SU-DHL-6 (cell line): Measurements from ENCODE around the gene KLHL10.

Experiments
- H2AFZ ChIP-seq: fragments of 200-600 bp; sonication (generic); 2 replicates; pipeline ENCODE4 v1.6.1; 2014; ENCODE audit warnings: low read depth, mild to moderate bottlenecking, moderate library complexity, mixed read lengths, antibody characterized with exemption, low read length; ENCODE audit not compliant: severe bottlenecking
- H3F3A ChIP-seq: fragments of 200-600 bp; shearing (Covaris generic); 2 replicates; pipeline ENCODE4 v1.6.0; 2016; ENCODE audit warnings: antibody characterized with exemption, mild to moderate bottlenecking; ENCODE audit not compliant: insufficient read depth
- H3K27ac ChIP-seq: fragments of 200-600 bp; sonication (generic); 2 replicates; pipeline ENCODE4 v1.5.1; 2016; ENCODE audit warnings: low read depth, mild to moderate bottlenecking, low read length, moderate library complexity, mixed read lengths
- H3K27me3 ChIP-seq: fragments of 200-600 bp; sonication (generic), shearing (Covaris generic); 2 replicates; pipeline ENCODE4 v1.6.0; 2014; ENCODE audit warnings: mild to moderate bottlenecking, low read length
- H3K36me3 ChIP-seq: fragments of 200-600 bp; sonication (generic); 2 replicates; pipeline ENCODE4 v1.6.1; 2014; ENCODE audit warnings: mild to moderate bottlenecking, low read length, mixed read lengths
- H3K4me2 ChIP-seq: fragments of 300-600, 200-600 bp; shearing (Covaris generic), sonication (generic); 2 replicates; pipeline ENCODE4 v1.6.0; 2014; ENCODE audit warnings: low read length, low read depth, mild to moderate bottlenecking; ENCODE audit not compliant: poor library complexity, severe bottlenecking
- H3K4me3 ChIP-seq: fragments of 200-600 bp; sonication (generic); 2 replicates; pipeline ENCODE4 v1.5.1; 2014; ENCODE audit warnings: antibody characterized with exemption, low read length, mild to moderate bottlenecking, mixed read lengths; ENCODE audit not compliant: insufficient read depth, poor library complexity, severe bottlenecking
- H3K79me2 ChIP-seq: fragments of 200-600 bp; sonication (generic); 2 replicates; pipeline ENCODE4 v1.6.1; 2014; ENCODE audit warnings: mild to moderate bottlenecking, low read length, moderate library complexity; ENCODE audit not compliant: insufficient read depth
- H3K9ac ChIP-seq: fragments of 200-600 bp; sonication (generic); 2 replicates; pipeline ENCODE4 v1.7.0; 2014; ENCODE audit warnings: mild to moderate bottlenecking, low read length
- H3K9me2 ChIP-seq: fragments of 200-600 bp; sonication (generic); replicated peaks from 2 replicates; pipeline ENCODE4 v1.6.1; 2014; ENCODE audit warnings: low read length; ENCODE audit not compliant: insufficient read depth
- H3K9me3 ChIP-seq: fragments of 200-600 bp; sonication (generic); 2 replicates; pipeline ENCODE4 v1.6.1; 2014; ENCODE audit warnings: low read length, mixed read lengths; ENCODE audit not compliant: insufficient read depth
- H4K20me1 ChIP-seq: fragments of 200-600 bp; sonication (generic); 2 replicates; pipeline ENCODE4 v1.6.1; 2014; ENCODE audit warnings: low read depth, mild to moderate bottlenecking, antibody characterized with exemption, low read length, moderate library complexity, mixed read lengths
- EZH2phosphoT487 ChIP-seq: fragments of 200-600 bp; sonication (generic), shearing (Covaris generic); conservative IDR thresholded peaks from 2 replicates; pipeline ENCODE4 v1.6.1; 2018; ENCODE audit warnings: mild to moderate bottlenecking, antibody characterized with exemption, low read length, moderate library complexity, mixed read lengths
- TF ChIP-seq, protein P1 (sequence below): fragments of 200-600 bp; sonication (generic); IDR thresholded peaks from one replicate; pipeline ENCODE4 v1.5.1; 2017; ENCODE audit warnings: antibody characterized with exemption, mild to moderate bottlenecking, low read length, moderate library complexity; ENCODE audit not compliant: insufficient read depth, poor library complexity, severe bottlenecking

The KLHL10 gene

DNA sequence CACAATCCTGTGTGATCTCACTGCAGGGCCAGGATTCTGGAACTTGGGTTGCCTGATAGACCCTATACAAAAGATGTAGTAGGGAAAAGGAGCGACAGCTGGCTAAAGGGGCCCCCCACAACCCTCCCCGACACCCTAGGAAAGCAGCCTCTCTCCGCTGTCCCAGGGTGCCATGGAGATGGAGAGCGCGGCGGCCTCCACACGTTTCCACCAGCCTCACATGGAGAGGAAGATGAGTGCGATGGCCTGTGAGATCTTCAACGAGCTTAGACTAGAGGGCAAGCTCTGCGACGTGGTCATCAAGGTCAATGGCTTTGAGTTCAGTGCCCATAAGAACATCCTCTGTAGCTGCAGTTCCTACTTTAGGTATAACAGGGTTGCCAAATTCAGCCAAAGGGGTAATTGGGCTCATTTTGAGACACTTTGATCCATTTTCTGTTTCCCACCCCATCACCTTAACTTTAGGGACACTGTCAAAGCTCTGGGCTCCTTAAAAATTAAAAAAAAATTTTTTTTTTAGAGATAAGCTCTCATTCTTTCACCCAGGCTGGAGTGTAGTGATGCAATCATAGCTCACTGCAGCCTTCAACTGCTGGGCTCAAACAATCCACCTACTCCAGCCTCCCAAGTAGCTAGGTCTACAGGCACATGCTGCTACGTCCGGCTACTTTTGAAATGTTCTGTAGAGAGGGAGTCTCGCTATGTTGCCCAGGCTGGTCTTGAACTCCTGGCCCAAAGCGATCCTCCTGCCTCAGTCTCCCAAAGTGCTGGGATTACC lies at the start of gene KLHL10:
Gene KLHL10 (plus strand): TSS at position 65 of the 778 bp plus-strand sequence. CDS start 108 bp downstream, at position 173.
- Histone ChIP-seq H4K20me1 (no peaks in the 10 kb centered on the region), H3K36me3 (no peaks in the 10 kb centered on the region), H3K4me2 (peak within 1 kb of the TSS; percentile 65), H3K9me2 (no peaks in the 10 kb centered on the region), H3K27me3 (no peaks in the 10 kb centered on the region), H3K79me2 (peaks cover 5% of the 10 kb centered on the region; the same call in 1 of the 2 replicates), H3K9ac (peak within 1 kb of the TSS; percentile 83; the same call in 1 of the 2 replicates), H3F3A (no peaks in the 10 kb centered on the region), H3K9me3 (no peaks in the 10 kb centered on the region), H3K27ac (no peak within 1 kb of the TSS), H2AFZ (peak within 1 kb of the TSS; percentile 94), H3K4me3 (no peak within 1 kb of the TSS)
- TF ChIP-seq, protein P1, sequence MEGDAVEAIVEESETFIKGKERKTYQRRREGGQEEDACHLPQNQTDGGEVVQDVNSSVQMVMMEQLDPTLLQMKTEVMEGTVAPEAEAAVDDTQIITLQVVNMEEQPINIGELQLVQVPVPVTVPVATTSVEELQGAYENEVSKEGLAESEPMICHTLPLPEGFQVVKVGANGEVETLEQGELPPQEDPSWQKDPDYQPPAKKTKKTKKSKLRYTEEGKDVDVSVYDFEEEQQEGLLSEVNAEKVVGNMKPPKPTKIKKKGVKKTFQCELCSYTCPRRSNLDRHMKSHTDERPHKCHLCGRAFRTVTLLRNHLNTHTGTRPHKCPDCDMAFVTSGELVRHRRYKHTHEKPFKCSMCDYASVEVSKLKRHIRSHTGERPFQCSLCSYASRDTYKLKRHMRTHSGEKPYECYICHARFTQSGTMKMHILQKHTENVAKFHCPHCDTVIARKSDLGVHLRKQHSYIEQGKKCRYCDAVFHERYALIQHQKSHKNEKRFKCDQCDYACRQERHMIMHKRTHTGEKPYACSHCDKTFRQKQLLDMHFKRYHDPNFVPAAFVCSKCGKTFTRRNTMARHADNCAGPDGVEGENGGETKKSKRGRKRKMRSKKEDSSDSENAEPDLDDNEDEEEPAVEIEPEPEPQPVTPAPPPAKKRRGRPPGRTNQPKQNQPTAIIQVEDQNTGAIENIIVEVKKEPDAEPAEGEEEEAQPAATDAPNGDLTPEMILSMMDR, result no peak
- TF ChIP-seq EZH2phosphoT487, result no peak

DNA sequence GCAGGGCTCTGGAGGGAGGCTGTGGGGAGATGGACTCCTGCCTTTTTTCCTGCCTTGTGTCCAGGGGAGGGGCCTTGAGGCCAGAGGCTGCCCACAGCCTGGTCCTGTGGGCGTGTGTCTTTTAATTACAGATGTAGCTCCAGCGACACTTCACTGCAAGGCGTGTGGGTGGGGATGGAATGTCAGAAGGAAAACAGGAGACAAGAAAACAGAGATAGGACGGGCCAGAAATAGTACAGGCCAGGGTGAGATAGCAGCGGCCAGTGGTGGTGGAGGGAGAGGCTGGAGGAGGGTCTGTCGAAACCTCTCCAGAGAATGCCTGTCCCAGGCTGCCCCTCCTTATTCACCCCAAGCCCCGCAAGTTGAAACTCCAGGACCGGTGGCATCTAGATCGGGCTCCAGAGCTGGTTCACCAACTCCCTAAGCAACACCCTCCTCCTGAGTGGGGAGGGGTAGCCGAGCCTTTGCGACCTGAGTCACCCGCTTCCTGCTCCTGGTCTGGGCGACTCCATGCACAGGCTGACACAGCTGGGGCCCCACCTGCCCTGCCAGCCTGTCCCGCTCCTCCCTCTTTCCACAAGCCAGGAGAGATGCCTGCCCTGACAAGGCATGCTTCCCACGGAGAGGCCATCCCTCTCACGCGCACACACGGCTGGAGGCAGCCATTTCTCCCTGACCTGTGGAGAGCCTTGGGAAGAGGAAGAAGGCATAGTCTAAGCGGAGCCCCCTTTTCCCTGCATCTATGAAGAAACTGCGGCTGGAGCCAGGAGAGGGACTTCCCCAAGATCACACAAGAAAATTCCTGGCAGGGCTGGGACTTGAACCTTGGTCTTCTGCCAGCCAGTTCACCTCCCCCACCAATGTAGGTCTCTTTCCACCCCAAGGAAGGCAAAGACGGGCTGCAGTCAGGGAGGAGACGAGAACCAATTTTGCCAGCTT lies 44.5 kb upstream of the KLHL10 start:
- TF ChIP-seq EZH2phosphoT487, result no peak
- TF ChIP-seq, protein P1, result no peak
- Histone ChIP-seq H3K4me2 (no peak overlapping the region), H3K27ac (no peak overlapping the region)

DNA sequence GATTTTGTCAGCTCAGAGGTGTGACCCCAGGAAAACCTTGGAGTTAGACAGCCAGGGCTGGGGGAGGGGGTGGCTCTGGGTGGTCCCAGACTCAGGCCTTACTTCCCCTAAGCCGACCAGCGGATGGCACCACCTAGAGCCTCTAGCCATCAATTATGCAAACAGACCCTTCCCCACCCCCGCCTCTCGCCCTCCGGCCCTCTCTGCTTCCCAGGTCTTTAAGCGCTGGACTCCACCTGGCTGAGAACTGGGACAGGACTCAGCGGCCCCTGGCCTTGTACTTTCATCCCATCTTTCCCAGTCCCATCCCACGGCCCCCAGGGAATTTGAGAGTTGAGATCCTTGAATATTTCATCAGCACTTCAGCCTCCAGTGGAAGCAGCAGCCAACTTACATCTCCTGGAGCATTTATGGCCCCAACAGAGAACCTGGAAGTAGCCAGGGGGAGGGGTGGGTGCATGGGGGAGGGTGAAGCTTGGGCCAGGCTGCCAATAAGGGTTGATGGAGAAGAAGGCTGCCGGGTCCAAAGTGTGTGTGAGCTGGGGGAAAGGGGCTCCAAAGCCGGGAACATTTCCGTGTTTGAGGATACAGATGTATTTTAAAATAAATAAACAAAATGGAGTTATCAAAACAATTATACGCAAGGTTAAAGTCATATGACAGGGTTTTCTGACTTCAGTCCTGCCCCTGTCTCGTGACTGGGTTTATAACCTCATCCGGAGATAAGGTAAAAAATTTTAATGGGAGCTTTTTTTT lies 43.7 kb upstream of the KLHL10 start:
- H3K4me3 ChIP-seq, result no peak overlapping the region
- no peaks in the 10 kb centered on the region for H4K20me1 ChIP-seq
- no peaks in the 10 kb centered on the region for H3K36me3 ChIP-seq
- no peaks in the 10 kb centered on the region for H3K9me2 ChIP-seq
- no peak overlapping the region for H3K4me2 ChIP-seq
- H2AFZ ChIP-seq, result no peak overlapping the region
- H3K9me3 ChIP-seq, result no peaks in the 10 kb centered on the region
- no peak overlapping the region for H3K27ac ChIP-seq
- no peak for TF ChIP-seq EZH2phosphoT487
- TF ChIP-seq, protein P1, result no peak
- H3K27me3 ChIP-seq, result no peaks in the 10 kb centered on the region
- no peaks in the 10 kb centered on the region for H3F3A ChIP-seq
- H3K9ac ChIP-seq, result no peak overlapping the region
- H3K79me2 ChIP-seq, result no peaks in the 10 kb centered on the region

More for the DNA sequence above, 44.5 kb upstream of the KLHL10 start:
- Histone ChIP-seq H4K20me1 (no peaks in the 10 kb centered on the region), H3K79me2 (no peaks in the 10 kb centered on the region), H3K27me3 (no peaks in the 10 kb centered on the region), H3K9me2 (no peaks in the 10 kb centered on the region), H3K4me3 (no peak overlapping the region), H2AFZ (no peak overlapping the region), H3F3A (no peaks in the 10 kb centered on the region), H3K9me3 (no peaks in the 10 kb centered on the region), H3K36me3 (no peaks in the 10 kb centered on the region), H3K9ac (no peak overlapping the region)
